LoVo (cell line): ENCODE results near the gene XKR3.
"Not testable (repeated sequence)": the region's sequence is repeated elsewhere in the genome, so short reads cannot be mapped to it uniquely, and the experiment has no call there.

Source experiments
- DNase-seq: peaks from one replicate; pipeline ENCODE4 v3.0.0-alpha.2; 2016; ENCODE audit warnings: low spot score

The XKR3 gene

DNA sequence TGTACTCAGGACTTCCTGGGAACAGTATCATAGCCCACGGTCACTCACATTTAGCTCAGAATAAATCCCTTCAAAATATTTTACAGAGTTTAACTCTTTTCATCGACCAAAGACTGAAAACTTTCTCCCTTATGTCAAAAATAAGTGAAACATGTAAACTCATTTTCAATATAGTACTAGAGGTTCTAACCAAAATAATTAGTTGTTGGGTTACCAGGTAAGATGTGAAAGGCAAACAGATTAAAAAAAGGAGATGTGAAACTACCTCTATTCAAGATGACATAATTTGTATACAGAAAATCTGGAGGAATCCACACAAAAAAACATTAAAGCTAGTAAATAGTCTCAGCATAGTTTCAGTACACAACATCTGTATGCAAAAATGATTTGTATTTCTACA is 20.3 kb downstream of the XKR3 start:
- no peak for DNase-seq

DNA sequence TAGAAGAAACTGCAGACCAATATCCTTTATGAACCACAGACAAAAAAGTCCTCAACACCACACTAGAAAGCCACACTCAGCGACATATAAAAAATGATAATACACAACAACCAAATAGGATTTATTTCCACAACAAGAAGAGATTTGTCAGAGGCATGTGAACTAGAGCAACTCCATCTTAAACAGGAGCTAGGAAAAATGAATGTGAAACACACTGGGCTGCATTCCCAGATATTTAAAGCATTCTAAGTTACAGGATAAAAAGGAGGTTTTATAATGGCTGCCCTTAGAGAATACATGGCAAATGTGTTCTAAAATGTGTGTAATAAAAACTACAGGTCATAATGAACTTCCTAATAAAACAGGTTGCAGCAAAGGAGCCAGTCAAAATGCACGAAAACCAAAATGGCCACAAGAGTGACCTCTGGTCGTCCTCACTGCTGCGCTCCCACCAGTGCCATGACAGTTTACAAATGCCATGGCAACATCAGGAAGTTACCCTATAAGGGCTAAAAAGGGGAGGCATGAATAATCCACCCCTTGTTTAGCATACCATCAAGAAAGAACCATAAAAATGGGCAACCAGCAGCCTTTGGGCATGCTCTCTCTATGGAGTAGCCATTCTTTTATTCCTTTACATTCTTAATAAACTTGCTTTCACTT is 21.8 kb downstream of the XKR3 start:
- no peak for DNase-seq

DNA sequence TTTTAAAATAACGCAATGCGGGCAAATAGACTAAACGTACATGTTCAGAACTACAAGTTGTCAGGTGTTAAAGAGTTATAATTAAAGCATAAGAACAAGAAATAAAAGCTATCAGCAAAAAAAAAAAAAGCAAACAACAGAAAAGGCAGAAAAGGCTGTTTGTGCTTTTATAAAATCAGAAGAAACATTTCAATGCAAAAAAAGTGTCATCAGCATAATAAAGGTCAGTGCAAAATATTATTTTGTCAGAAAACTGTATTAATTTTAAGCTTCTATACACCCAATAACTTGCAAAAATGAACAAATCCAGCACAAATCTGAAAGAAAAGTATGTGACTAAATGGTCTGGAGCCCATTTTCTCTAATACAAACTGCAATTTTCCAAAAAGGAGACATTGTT is 23.6 kb downstream of the XKR3 start:
- no peak for DNase-seq

DNA sequence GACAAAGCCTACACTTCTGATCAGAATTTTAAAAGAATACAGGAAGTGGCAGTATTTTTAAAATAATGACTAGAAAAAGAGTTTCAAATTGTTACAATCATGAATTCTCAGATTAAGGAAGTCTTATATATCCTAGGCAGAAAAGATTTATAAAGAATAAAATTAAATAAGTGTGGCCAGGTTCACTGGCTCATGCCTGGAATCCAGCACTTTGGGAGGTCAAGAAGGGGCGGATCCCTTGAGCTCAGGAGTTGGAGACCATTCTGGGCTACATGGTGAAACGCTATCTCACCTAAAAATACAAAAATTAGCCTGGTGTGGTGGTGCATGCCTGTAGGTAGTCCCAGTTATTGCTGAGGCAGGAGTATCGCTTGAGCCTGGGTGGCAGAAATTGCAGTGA is 24.1 kb downstream of the XKR3 start:
- no peak for DNase-seq

DNA sequence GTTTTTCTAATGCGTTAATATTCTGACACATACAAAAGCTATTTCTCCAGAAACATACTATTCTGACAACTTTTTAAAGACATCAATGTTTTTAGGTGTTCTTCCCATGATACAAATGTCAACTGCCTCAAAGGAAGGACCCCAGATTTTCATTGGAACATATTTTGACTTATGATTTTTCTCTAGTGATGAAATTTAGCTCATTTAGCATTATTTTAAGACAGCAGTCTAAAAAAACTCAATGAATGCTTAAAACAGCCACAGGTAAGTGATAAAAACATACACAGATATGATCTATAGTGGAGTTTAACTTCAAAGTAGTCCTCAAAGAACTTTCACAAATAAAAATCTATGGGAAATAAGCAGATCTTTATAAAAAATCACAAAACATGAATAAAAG is 24.9 kb downstream of the XKR3 start:
- no peak for DNase-seq

DNA sequence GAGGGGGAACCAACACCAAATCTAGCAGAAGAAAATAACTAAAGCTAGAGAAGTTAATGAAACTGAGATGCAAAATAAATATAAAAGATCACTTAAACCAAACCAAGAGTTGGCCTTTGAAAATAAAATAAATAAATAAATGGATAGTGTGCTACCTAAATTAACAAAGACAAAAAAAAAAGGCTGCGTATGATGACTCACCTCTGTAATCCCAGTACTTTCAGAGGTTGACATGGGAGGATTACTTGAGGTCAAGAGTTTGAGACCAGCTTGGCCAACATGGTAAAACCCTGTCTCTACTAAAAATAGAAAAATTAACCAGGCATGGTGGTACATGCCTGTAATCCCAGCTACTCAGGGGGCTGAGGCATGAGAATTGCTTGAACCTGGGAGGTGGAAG is 29.7 kb downstream of the XKR3 start:
- DNase-seq = not testable (repeated sequence)

DNA sequence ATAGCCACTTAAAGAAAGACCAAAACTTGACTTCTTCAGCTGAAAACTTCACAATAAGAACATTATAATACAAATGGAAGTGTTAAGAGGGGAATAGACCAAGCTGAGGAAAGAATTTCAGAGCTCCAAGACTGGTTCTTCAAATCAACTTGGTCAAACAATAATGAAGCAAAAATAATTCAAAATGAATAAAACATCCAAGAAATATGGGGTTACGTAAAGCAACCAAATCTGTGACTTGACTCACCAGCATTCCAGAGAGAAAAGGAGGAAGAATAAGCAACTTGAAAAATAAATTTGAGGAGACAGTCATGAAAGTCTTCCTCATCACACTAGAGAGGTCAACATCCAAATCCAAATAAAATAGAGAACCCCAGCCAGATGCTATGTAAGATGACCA is 31.4 kb downstream of the XKR3 start:
- DNase-seq = no peak

DNA sequence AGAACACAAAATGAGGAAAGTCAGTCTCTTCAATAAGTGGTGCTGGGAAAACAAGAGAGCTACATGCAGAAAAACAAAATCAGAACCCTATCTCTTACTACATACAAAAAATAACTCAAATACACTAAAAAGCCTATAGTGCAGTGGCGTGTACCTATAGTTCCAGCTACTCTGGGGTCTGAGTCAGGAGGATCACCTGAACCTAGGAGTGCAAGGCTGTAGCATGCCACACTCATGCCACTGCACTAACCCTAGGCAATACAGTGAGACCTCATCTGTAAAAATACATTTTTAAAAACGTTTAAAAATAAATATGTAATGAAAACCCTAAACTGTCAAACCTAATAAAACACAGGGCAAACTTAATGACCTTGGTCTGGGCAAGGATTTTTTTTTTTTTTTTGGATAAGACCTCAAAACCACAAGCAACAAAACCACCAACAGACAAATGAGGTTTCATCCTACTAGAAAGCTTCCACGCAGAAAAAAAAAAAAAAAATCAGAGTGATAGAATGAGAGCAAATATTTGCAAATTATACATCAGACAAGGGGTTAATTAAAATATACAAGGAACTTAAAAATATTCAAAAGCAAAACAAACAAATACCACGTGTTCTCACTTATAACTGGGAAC is 35.2 kb downstream of the XKR3 start:
- no peak for DNase-seq

DNA sequence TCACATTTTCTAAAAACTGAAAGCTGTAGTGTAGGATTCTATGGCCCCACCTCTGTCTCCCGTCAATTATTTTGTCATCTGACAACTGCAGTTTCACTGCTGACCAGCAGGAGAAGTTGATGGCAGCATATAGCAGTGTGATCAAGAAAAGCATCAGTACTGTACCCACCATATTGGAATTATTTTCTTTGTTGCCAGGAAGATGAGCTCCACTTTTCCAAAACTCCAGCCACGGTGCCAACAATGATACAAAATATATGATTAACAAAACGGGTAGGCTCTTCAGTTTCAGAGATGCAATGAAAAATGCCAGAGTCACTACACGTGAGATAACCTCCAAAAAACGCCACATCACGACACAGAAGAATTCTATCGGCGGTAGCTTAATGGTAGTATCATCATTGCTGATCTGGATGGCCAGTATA is 41.3 kb downstream of the XKR3 start:
- DNase-seq = peak; percentile 21

DNA sequence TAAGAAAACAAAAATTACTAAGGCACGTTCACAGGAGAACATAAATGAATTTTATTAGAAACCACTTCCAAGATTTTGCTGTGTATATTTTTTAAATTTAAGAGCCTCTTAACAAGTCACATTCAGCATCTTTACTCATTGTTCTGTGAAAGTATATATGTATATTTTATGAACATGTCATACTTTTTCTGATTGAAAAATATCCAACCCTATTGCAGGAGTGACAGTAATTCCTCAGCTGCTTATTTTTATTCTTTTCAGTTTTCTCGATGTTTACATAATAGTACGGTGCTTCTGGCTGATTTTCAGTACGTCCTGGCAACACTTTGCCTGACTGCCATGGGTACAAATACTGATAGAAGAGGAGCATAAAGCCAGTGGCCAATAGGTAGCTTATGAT is 41.8 kb downstream of the XKR3 start:
- DNase-seq = no peak

DNA sequence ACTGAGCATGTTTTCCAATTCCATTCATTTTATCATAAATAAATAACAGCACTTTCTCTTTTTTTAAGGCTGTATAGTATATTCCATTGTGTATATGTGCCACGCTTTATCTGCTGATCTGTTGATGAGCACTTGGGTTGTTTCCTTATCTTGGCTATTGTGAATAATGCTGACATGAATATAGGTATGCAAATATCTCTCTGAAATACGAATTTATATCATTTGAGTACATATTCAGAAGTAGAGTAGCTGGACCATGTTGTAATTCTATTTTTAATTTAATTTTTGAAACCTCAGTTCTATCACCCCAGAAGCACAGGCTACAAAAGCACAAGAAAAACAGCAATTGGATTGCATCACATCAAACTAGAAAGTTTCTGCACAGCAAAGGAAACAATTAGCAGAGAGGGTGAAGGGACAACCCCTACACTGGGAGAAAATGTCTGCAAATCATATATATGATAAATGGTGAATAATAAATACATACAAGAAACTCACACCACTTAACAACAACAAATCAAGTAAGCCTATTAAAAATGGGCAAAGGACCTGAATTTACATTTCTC is 43.4 kb downstream of the XKR3 start:
- DNase-seq = no peak

DNA sequence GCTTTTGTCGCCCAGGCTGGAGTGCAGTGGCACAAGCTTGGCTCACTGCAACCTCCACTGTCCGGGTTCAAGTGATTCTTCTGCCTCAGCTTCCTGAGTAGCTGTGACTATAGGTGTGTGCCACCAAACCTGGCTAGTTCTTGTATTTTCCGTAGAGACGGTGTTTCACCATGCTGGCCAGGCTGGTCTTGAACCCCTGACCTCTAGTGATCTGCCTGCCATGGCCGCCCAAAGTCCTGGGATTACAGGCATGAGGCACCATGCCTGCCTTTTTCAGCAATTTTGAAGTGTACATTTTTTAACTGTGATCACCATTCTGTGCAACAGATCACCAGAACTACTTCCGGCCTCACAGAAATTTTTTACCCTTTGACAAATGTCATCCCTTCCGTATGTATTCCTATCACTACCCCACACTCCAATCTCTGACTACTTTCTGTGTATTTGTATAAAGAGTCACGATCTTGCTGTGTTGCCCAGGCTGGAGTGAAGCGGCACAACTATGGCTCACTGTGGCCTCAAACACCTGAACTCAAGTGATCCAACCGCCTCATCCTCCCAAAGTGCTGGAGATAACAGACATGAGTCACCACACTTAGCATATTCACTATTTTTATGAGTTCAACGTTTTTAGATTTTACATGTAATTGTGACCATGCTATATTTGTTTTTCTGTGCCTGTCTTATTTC is 44.0 kb downstream of the XKR3 start:
- no peak for DNase-seq

DNA sequence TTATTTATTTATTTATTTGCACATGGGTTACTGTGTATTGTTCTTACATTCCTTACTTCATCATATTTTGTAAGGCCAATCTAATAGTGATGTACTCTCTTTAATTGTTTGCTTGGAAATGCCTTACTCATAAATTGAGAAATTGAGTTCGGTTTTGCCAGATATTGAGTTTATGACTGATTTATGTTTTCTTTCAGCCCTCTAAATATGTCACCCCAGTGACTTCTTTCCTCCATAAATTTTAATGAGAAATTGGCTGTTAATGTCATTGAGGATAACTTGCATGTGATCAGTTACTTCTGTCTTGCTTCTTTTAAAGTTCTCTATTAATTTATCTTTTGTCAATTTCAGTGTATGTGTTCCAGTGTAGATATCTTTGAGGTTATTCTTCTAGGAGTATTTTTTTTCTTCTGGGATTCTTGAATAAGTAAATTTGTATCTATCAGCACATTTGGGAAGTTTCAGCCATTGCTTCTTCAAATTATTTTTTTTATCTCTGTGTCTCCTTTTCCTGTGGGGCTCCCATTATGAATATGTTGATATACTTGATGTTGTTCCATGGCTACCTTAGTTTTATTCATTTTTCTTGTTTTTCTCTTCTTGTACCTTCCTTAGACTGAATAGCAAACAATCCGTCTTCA is 47.8 kb downstream of the XKR3 start:
- no peak for DNase-seq

DNA sequence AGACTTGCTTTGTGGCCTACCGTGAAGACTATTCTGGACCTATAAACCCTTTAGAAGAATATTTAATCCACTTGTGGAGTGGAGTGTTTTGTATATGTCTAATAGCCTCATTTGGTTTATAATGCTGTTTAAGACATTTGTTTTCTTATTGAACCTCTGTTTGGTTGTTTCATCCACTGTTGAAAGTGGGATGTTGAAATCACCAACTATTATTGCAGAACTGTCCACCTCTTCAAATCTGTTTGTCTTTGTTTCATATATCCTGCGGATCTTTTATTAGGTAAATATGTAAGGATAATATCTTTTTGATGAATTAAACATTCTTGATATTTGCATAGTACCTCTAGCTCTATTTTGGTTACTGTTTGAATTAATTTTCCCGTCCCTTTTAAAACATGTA is 49.1 kb downstream of the XKR3 start:
- DNase-seq = no peak

DNA sequence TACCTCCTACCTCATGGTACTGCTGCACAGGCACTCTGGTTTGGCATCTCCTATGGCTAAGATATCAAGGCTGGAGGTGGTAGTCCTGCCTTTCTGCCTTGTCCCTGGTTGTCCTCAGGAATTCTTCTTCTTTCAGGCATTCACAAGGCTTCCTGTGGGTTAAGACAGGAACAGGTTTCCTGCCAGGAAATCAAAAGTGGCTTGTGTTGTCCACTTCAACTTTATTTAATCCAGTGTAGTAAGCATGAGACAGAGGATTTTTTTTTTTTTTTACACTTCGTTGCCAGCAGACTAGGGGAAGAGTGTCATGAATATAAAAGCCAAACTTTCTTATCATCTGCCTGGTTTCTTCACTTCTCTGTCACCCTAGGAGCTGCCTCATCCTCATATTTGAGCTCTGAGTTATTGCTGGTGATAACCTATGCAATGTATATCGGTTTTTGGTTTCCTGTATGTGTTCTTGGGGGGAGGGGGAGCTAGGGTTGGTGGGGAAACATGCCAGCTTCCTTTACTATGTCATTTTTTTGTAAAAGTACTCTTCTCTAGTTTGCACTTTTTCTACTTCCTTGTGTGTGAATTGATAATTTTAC is 50.2 kb downstream of the XKR3 start:
- DNase-seq = no peak

DNA sequence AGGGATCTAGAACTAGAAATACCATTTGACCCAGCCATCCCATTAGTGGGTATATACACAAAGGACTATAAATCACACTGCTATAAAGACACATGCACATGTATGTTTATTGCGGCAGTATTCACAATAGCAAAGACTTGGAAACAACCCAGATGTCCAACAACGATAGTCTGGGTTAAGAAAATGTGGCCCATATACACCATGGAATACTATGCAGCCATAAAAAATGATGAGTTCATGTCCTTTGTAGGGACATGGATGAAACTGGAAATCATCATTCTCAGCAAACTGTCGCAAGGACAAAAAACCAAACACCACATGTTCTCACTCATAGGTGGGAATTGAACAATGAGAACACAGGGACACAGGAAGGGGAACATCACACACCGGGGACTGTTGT is 53.6 kb downstream of the XKR3 start:
- not testable (repeated sequence) for DNase-seq

DNA sequence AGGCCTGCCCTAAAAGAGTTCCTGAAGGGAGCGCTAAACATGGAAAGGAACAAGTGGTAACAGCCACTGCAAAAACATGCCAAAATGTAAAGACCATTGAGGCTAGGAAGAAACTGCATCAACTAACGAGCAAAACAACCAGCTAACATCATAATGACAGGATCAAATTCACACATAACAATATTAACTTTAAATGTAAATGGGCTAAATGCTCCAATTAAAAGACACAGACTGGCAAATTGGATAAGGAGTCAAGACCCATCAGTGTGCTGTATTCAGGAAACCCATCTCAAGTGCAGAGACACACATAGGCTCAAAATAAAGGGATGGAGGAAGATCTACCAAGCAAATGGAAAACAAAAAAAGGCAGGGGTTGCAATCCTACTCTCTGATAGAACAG is 57.3 kb downstream of the XKR3 start:
- DNase-seq = not testable (repeated sequence)

DNA sequence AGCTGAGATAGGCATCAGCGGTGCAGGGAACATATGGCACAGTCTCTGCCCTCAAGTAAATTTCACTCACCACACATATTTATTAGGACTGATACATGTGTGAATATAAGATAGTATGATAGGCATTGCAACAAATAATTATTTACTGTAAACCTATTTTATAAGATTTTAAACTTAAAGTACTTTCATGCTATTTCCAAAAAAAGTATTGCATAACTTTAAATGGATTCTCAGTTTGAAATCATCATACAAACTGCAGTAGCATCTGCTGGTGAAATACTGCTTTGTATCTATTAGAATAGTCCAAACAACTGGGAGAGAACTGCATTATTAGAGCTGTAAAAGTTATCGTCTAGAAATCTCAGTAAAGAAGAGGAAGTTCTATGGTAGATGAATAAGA is 63.0 kb downstream of the XKR3 start:
- DNase-seq = not testable (repeated sequence)

DNA sequence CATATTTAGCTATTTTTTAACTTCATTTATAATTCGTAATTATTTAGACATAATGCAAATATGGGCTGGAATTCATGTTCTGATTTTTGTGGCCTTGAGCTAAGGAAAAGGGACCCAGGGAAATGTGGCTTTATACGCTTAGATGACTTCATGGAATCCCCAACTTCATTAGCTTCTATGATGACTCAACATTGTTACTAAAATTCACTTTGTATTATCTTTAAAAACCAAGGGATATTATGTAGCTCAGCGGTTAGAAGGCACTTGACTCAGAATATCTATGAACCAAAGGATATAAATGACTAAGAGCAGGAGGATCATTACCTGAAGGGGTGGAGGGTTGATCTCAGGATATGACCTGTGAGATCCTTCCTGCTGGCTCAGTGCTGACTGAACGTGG is 64.8 kb downstream of the XKR3 start:
- not testable (repeated sequence) for DNase-seq

DNA sequence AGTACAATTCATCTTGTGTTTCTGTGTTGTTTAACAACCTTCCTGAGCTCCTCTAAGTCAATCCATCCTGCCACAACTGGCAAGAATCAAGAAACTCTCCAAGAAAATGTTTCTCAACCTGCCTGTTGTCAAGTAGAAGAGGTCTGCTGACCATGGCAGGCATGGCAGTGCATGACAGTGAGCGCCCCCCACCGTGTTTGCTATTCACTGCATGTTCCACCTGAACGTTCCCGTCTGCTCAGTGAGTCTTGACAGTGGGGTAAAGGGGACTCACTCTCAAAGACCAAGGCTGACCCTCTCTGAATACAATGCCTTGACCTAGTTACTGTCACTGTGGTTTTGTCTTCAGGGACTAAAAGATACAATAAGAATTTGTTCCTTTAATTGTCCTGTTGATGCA is 75.9 kb downstream of the XKR3 start:
- DNase-seq = not testable (repeated sequence)

DNA sequence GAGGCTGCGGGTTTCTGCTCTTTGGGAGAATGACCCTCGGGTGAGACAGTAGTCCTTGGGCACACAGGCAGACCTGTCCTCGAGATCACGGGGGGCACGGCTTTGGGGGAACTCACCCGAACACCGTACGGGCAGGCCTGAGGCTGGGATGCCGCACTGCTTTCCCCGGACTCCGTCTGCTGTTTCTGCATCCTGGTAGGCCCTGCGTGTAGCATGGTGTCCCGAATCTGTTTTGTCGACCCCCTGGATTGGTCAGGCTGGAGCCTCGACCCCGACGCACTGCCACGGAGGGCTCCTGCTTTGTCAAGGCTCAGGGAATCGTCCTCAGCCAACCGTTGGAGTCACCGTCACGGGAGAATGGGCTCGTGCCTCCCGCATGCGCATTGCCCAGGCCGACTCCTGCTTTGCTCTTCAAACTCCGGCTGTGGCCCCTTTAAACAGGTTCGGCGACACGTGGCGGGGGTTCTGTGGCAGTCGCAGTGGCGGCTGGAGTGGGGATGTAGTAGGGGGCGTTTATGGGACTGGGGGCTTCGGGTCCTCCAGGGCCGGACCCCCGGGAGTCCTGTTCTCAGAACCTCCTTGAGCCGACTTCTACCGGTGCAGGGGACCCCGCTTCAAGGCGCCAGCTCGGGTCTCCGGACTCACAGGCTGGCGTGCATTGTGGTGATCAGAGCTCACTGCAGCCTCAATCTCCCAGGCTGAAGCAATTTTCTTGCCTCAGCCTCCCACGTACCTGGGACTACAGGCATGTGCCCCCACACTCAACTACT is 76.9 kb downstream of the XKR3 start:
- DNase-seq = not testable (repeated sequence)
